Activated B cell treated with CpG ODN at 0.5 μM for 24 hours (primary cell): ENCODE results near the gene UTY. TPM values are rescaled to one million over a fixed set of nuclear protein-coding genes. Genes with fewer than 3 reads are reported as not detected.

Experiments
- ATAC-seq: fragments of 200-7000 bp; cut with Tn5 transposase; one replicate; pipeline ENCODE4 v1.10.0; 2021; ENCODE audit warnings: low read depth, mild to moderate bottlenecking, moderate library complexity
- CTCF ChIA-PET: fragments of 350-600 bp; sonication (Branson Sonifier 250); formaldehyde crosslinking; loops from one replicate; lab custom pipeline; 2021; ENCODE audit warnings: antibody characterized with exemption; lab: Charles Lee
- POLR2A ChIA-PET: fragments of 350-600 bp; sonication (Branson Sonifier 250); formaldehyde crosslinking; loops from one replicate; lab custom pipeline; 2021; ENCODE audit warnings: antibody characterized with exemption; lab: Charles Lee
- DNase-seq: peaks from one replicate; pipeline ENCODE4 v3.0.0; 2022
- H3K27ac Mint-ChIP-seq: one replicate; pipeline ENCODE4 v1.8.0; 2020; ENCODE audit warnings: mixed read lengths
- H3K27me3 Mint-ChIP-seq: one replicate; pipeline ENCODE4 v1.8.0; 2021; ENCODE audit warnings: mixed read lengths
- H3K36me3 Mint-ChIP-seq: one replicate; pipeline ENCODE4 v1.8.0; 2021; ENCODE audit warnings: low read depth, mixed read lengths
- H3K4me1 Mint-ChIP-seq: one replicate; pipeline ENCODE4 v1.8.0; 2021; ENCODE audit warnings: mixed read lengths
- H3K4me3 Mint-ChIP-seq: one replicate; pipeline ENCODE4 v1.8.0; 2020; ENCODE audit warnings: mild to moderate bottlenecking, mixed read lengths
- H3K9me3 Mint-ChIP-seq: one replicate; pipeline ENCODE4 v1.8.0; 2020; ENCODE audit warnings: mixed read lengths
- CTCF ChIP-seq: fragments of 200-600 bp; IDR thresholded peaks from one replicate; pipeline ENCODE4 v1.8.0; 2022; ENCODE audit warnings: antibody characterized with exemption, mild to moderate bottlenecking
- intact Hi-C: fragments of 100-400 bp; cut with micrococcal nuclease; formaldehyde crosslinking; loops from one replicate; pipeline ENCODE4 v1.15.1; 2024
- total RNA-seq: library from RNA; stranded (reverse); gene quantifications from 2 replicates; pipeline ENCODE4 v1.2.3, GENCODE V29; 2022

UTY gene
- total RNA-seq, 1 donor from 2014 or later = 65.0 TPM

GRCh38 chrY:13343307-13343946 lies 136.4 kb downstream of the UTY start:
- DNase-seq = no peak
- intact Hi-C loops = loop anchor here (10.0 kb wide), 1 partner anchor 49 kb away; no protein-coding TSS in a partner anchor
- ChIA-PET CTCF (interaction anchor here (0.6 to 2.4 kb wide), 7 partner anchors 11 to 96 kb away, joined by 3 to 10 read pairs (median 4); no protein-coding TSS in a partner anchor), POLR2A (interaction anchor here (0.8 kb wide), 1 partner anchor 132 kb away, joined by 3 read pairs; no protein-coding TSS in a partner anchor)
- no peak overlapping the region for H3K4me3 Mint-ChIP-seq
- H3K9me3 Mint-ChIP-seq = no peaks in the 10 kb centered on the region
- peak overlapping the region; percentile 56 for H3K27ac Mint-ChIP-seq
- ATAC-seq = peak; percentile 50
- H3K36me3 Mint-ChIP-seq = peaks cover 56% of the 10 kb centered on the region
- TF ChIP-seq CTCF = no peak
- H3K4me1 Mint-ChIP-seq = peaks cover 17% of the 10 kb centered on the region
- H3K27me3 Mint-ChIP-seq = no peaks in the 10 kb centered on the region

GRCh38 chrY:13339939-13340338 lies 139.9 kb downstream of the UTY start:
- POLR2A ChIA-PET = no interaction called here
- intact Hi-C loops = loop anchor here (10.0 kb wide), 1 partner anchor 45 kb away; no protein-coding TSS in a partner anchor
- H3K27ac Mint-ChIP-seq = no peak overlapping the region

GRCh38 chrY:13339381-13339780 lies 140.5 kb downstream of the UTY start:
- Mint-ChIP-seq H3K4me1 (peaks cover 17% of the 10 kb centered on the region), H3K4me3 (no peak overlapping the region), H3K27ac (peak overlapping the region; percentile 19), H3K27me3 (no peaks in the 10 kb centered on the region), H3K9me3 (no peaks in the 10 kb centered on the region), H3K36me3 (peaks cover 55% of the 10 kb centered on the region)
- ATAC-seq = no peak
- no peak for TF ChIP-seq CTCF
- ChIA-PET POLR2A (no interaction called here), CTCF (no interaction called here)
- DNase-seq = no peak
- intact Hi-C loops = no loop called here

More at GRCh38 chrY:13339939-13340338, 139.9 kb downstream of the UTY start:
- DNase-seq (no peak), ATAC-seq (no peak)
- Mint-ChIP-seq H3K4me3 (no peak overlapping the region), H3K36me3 (peaks cover 54% of the 10 kb centered on the region), H3K9me3 (no peaks in the 10 kb centered on the region), H3K4me1 (peaks cover 17% of the 10 kb centered on the region), H3K27me3 (no peaks in the 10 kb centered on the region)
- TF ChIP-seq CTCF = no peak
- CTCF ChIA-PET = no interaction called here

- peaks cover 58% of the 10 kb centered on the region for H3K36me3 Mint-ChIP-seq
Observed at GRCh38 chrY:13338711-13339110, 141.1 kb downstream of the UTY start.

More at GRCh38 chrY:13338711-13339110, 141.1 kb downstream of the UTY start:
- POLR2A ChIA-PET = no interaction called here
- H3K9me3 Mint-ChIP-seq = no peaks in the 10 kb centered on the region
- no peak overlapping the region for H3K4me3 Mint-ChIP-seq
- H3K4me1 Mint-ChIP-seq = peaks cover 16% of the 10 kb centered on the region
- H3K27me3 Mint-ChIP-seq = no peaks in the 10 kb centered on the region
- peak overlapping the region; percentile 53 for H3K27ac Mint-ChIP-seq
- CTCF ChIA-PET = no interaction called here
- ATAC-seq (peak; percentile 18), DNase-seq (no peak)
- TF ChIP-seq CTCF = no peak
- intact Hi-C loops = no loop called here
